A549 treated with dexamethasone at 1 μM for 4 hours (cell line): ENCODE measurements around the gene TMEM31. TPM values are rescaled to one million over a fixed set of nuclear protein-coding genes. Genes with fewer than 3 reads are reported as not detected.

Experiments used
- total RNA-seq: library from RNA; stranded (reverse); fragments of 200-300 nt; extraction: Qiagen RNA extraction; gene quantifications from 5 replicates; pipeline ENCODE4 v1.2.3, GENCODE V29; 2022

The TMEM31 gene, protein sequence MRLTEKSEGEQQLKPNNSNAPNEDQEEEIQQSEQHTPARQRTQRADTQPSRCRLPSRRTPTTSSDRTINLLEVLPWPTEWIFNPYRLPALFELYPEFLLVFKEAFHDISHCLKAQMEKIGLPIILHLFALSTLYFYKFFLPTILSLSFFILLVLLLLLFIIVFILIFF
- total RNA-seq: 0.12 TPM in 1 of 5 replicates, not detected in the others

DNA sequence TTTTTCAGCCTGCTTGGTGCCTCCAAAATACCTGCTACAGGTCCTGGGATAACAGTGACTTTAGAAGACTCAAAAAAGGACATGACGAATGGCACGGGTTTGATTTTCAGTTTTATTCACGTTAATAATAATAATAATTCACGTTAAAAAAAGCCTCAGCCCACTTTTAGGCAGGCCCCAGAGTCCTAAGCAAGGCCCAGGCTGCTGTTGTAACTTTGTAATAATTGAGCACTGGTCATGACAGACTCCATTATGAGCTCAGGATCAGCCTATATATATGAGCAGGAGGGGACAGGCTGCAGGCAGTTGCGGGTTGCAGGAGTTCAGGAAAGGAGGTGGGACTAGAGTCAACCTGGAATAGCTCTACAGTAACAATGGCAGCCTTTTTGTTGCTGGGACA is at the start of gene TMEM31:
Gene TMEM31, plus strand, starts transcription at position 301 of the 400 bp plus-strand sequence. CDS start 1,350 bp downstream, outside the sequence.

DNA sequence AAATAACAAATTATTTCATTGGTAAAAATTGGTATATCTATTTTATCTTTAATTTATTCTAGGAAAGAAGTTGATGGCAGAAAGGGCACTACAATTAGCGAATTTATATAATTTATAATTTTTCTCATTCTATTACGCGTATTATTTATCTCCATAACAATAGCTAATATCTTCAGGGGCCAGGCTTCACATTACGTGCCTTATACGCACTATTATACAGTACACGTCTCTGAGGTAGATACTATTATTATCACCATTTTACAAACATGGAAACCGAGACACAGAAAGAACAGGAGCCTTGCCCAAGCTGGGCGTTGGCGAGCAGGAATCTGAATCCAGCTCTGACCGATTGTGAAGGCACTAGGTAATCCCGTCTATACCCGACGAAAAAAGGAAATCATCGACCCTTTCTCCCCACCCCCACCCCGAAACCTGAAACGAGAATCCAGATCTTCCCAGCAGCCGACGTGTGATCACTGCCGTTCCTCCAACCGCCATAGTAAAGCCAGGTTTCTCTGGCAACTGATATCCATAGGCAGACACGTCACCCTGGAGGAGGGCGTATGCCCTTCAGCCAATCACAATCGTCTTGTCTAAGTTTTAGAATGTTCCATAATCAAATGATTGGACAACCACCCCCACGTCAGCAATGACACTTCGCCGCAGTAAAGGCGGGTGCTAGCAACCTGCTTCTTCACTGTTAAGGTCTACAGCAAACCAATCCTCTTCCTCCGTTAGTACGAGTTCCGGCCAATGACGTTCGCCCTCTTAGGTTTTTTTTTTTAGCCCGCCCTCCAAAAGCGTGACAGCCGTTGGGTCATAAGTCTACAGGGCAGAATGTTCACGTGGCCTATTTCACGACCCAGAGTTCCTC is 24.3 kb upstream of the TMEM31 start, which contains the start of gene MORF4L2:
Gene MORF4L2, minus strand, starts transcription at position 501 of the 874 bp plus-strand sequence. CDS start 9,672 bp downstream, outside the sequence.

Other genes with a start within 250 kb of the TMEM31 start
- gene RAB40A, start 191.4 kb upstream of the TMEM31 start, total RNA-seq: 0.05 to 0.13 TPM (median 0.09 TPM) in 4 of 5 replicates, not detected in the other
- gene TCEAL4, start 125.4 kb upstream of the TMEM31 start, total RNA-seq: 117 to 179 TPM (median 124 TPM) in 5 replicates
- 15.5 to 24.2 TPM (median 19.0 TPM) in 5 replicates for gene TCEAL3, start 102.9 kb upstream of the TMEM31 start, total RNA-seq
- gene TCEAL1, start 81.9 kb upstream of the TMEM31 start, total RNA-seq: 32.6 to 45.9 TPM (median 34.2 TPM) in 5 replicates
- 419 to 1,049 TPM (median 503 TPM) in 5 replicates for gene MORF4L2, start 24.2 kb upstream of the TMEM31 start, total RNA-seq
- gene PLP1, start 65.9 kb downstream of the TMEM31 start, total RNA-seq: 0.07 TPM in 1 of 5 replicates, not detected in the others
- 0.02 to 0.05 TPM (median 0.04 TPM) in 4 of 5 replicates, not detected in the other for gene RAB9B, start 121.3 kb downstream of the TMEM31 start, total RNA-seq